Upper lobe of left lung (tissue), 6 donors: ENCODE measurements around the gene C11orf97. TPM values are rescaled to one million over a fixed set of nuclear protein-coding genes. Genes with fewer than 3 reads are reported as not detected.

Source experiments
- ATAC-seq, 2 donors: fragments of 200-7000 bp; cut with Tn5 transposase; one replicate each; pipeline ENCODE4 v1.9.1; 2022; ENCODE audit warnings: mild to moderate bottlenecking in 2 of 2, moderate library complexity in 2 of 2; ENCODE audit not compliant: low FRiP score in 2 of 2
- DNase-seq, 2 donors: peaks; one replicate each; pipeline ENCODE4 v3.0.0-alpha.2; 2019 to 2020
- H3K27ac ChIP-seq, 4 donors: fragments of 200-600 bp; sonication (generic); one replicate each; pipeline ENCODE4 v1.5.1; 2016 to 2019
- H3K27me3 ChIP-seq, 4 donors: fragments of 200-600 bp; sonication (generic); one replicate each; pipeline ENCODE4 v1.5.1; 2017 to 2019
- H3K36me3 ChIP-seq, 4 donors: fragments of 200-600 bp; sonication (generic); one replicate each; pipeline ENCODE4 v1.5.1; 2016 to 2019
- H3K4me1 ChIP-seq, 4 donors: fragments of 200-600 bp; sonication (generic); one replicate each; pipeline ENCODE4 v1.5.1; 2018 to 2019
- H3K4me3 ChIP-seq, 4 donors: fragments of 200-600 bp; sonication (generic); one replicate each; pipeline ENCODE4 v1.5.1; 2017 to 2019; ENCODE audit warnings: mild to moderate bottlenecking in 2 of 4, moderate library complexity in 1 of 4
- H3K9me3 ChIP-seq, 4 donors: fragments of 200-600 bp; sonication (generic); one replicate each; pipeline ENCODE4 v1.5.1; 2018 to 2019
- EP300 ChIP-seq, 4 donors: sonication (generic); formaldehyde crosslinking; IDR thresholded peaks; one replicate each; pipeline ENCODE4 v1.5.1; 2017; ENCODE audit warnings: antibody characterized with exemption in 4 of 4, control low read depth in 2 of 4
- POLR2A ChIP-seq, 4 donors: fragments of 450-650 bp; IDR thresholded peaks; one replicate each; pipeline ENCODE4 v1.5.1; 2016 to 2017; ENCODE audit warnings: antibody characterized with exemption in 4 of 4, mild to moderate bottlenecking in 2 of 4
- POLR2AphosphoS5 ChIP-seq, 2 donors: sonication (generic); formaldehyde crosslinking; IDR thresholded peaks; one replicate each; pipeline ENCODE4 v1.5.1; 2017; ENCODE audit warnings: antibody characterized with exemption in 2 of 2
- whole genome bisulfite sequencing, 2 donors: methylation state at CpG; one replicate each; pipeline ENCODE4 v1.1.5; 2017 to 2018; 5-methylcytosine and 5-hydroxymethylcytosine counted together
- total RNA-seq, 6 donors: library from RNA; depleted of rRNA in 4 of 6; stranded (reverse); fragments of >200 nt in 4 of 6; gene quantifications; one replicate each; pipeline versions ENCODE4 v1.1.0 to v1.2.1, GENCODE V29; 2016 to 2021
- TF ChIP-seq, protein P1 (sequence below), 6 experiments: fragments of 450-650 bp in 4 of 6; fragments of 200-600 bp in 2 of 6; sonication (generic) in 2 of 6; IDR thresholded peaks; one replicate each; pipeline ENCODE4 v1.5.1; 2016 to 2019; ENCODE audit warnings: antibody characterized with exemption in 6 of 6
- donor health status: DM: no; HTN: no; CAD: no; lungs with moderate emphysema.
- donor health status: DM: no; HTN: yes; CAD: no; lungs with severe emphysema.

Gene C11orf97
- total RNA-seq, 6 donors from 2014 or later, result 0.31 to 14.7 (median 4.1) TPM; not detected in 1

DNA sequence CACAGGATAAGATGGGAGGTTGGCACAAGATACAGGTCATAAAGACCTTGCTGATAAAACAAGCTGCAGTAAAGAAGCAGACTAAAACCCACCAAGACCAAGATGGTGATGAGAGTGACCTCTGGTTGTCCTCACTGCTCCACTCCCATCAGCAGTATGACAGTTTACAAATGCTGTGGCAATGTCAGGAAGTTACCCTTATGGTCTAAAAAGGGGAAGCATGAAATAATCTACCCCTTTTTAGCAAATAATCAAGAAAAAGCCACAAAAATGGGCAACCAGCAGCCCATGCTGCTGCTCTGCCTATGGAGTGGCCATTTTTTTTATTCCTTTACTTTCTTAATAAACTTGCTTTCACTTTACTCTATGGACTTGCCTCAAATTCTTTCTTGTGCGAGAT, 46.2 kb downstream of the C11orf97 start:
- Histone ChIP-seq H3K4me3 (no peak overlapping the region), H3K36me3 (no peaks in the 10 kb centered on the region), H3K27me3 (no peaks in the 10 kb centered on the region), H3K4me1 (peaks cover 0 to 5% (median 0%) of the 10 kb centered on the region in 4 donors), H3K27ac (peak overlapping the region in 1 of 4 donors; percentile 24), H3K9me3 (no peaks in the 10 kb centered on the region)
- TF ChIP-seq, protein P1, sequence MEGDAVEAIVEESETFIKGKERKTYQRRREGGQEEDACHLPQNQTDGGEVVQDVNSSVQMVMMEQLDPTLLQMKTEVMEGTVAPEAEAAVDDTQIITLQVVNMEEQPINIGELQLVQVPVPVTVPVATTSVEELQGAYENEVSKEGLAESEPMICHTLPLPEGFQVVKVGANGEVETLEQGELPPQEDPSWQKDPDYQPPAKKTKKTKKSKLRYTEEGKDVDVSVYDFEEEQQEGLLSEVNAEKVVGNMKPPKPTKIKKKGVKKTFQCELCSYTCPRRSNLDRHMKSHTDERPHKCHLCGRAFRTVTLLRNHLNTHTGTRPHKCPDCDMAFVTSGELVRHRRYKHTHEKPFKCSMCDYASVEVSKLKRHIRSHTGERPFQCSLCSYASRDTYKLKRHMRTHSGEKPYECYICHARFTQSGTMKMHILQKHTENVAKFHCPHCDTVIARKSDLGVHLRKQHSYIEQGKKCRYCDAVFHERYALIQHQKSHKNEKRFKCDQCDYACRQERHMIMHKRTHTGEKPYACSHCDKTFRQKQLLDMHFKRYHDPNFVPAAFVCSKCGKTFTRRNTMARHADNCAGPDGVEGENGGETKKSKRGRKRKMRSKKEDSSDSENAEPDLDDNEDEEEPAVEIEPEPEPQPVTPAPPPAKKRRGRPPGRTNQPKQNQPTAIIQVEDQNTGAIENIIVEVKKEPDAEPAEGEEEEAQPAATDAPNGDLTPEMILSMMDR (IDR thresholded peaks at IDR 0.05), result no peak
- TF ChIP-seq EP300 (IDR thresholded peaks at IDR 0.05) (no peak), POLR2A (IDR thresholded peaks at IDR 0.05) (no peak), POLR2AphosphoS5 (IDR thresholded peaks at IDR 0.05) (no peak)
- 87 to 90% methylated on average over 1 of the region's 1 CpG for WGBS, 2 donors
- DNase-seq, result no peak
- ATAC-seq, result peak in 1 of 2 donors; percentile 36

DNA sequence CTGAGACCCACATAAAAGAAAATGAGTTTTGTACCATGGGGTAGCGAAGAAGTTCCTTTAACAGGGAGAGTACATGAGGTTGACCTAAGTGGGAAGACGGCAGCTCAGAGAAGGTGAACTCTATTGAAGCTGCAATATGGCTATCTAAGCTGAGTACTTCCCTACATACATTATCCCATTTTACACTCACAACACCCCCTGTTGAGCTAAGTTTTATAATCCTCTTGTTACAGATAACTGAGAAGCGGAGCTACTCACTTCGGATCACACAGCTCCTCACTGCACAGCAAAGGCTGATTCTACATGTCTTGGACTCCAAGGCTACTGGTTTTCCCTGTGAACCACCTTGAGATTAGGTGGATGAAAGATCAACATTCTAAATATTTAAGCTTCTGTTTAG, 46.7 kb downstream of the C11orf97 start:
- DNase-seq, result no peak
- ATAC-seq, result no peak
- WGBS, 2 donors, result 98% methylated on average over 4 of the region's 4 CpGs
- Histone ChIP-seq H3K27ac (peak overlapping the region in 1 of 4 donors; percentile 24), H3K36me3 (no peaks in the 10 kb centered on the region), H3K9me3 (no peaks in the 10 kb centered on the region), H3K27me3 (no peaks in the 10 kb centered on the region), H3K4me1 (peaks cover 0 to 5% (median 0%) of the 10 kb centered on the region in 4 donors), H3K4me3 (no peak overlapping the region)
- TF ChIP-seq POLR2A (IDR thresholded peaks at IDR 0.05) (no peak), EP300 (IDR thresholded peaks at IDR 0.05) (no peak), POLR2AphosphoS5 (IDR thresholded peaks at IDR 0.05) (no peak)
- TF ChIP-seq, protein P1 (IDR thresholded peaks at IDR 0.05), result no peak

DNA sequence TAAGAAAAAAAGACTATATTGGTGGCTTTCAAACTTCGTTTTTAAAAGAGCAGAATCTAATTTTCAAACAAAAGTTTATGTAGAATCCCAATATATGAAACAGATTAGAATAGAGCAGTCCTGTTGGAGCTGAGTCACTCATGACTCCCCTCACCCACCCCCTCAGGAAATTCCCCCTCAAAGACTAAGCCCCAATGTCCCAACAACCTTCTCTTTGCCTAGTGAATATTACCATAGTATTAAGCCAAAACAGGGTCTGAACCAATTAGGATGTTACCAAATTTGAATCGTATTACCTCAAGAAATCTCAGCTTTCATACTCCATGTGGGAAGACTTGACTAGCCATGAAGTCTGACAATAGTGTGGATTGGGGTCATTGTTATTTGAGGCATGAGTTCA, 47.1 kb downstream of the C11orf97 start:
- Histone ChIP-seq H3K27ac (no peak overlapping the region), H3K4me1 (peaks cover 0 to 5% (median 0%) of the 10 kb centered on the region in 4 donors), H3K36me3 (no peaks in the 10 kb centered on the region), H3K27me3 (no peaks in the 10 kb centered on the region), H3K4me3 (no peak overlapping the region), H3K9me3 (no peaks in the 10 kb centered on the region)
- ATAC-seq (no peak), DNase-seq (no peak)
- TF ChIP-seq POLR2AphosphoS5 (IDR thresholded peaks at IDR 0.05) (no peak), POLR2A (IDR thresholded peaks at IDR 0.05) (no peak), EP300 (IDR thresholded peaks at IDR 0.05) (no peak)
- TF ChIP-seq, protein P1 (IDR thresholded peaks at IDR 0.05), result no peak
- 86 to 92% methylated on average over 2 of the region's 2 CpGs for WGBS, 2 donors

DNA sequence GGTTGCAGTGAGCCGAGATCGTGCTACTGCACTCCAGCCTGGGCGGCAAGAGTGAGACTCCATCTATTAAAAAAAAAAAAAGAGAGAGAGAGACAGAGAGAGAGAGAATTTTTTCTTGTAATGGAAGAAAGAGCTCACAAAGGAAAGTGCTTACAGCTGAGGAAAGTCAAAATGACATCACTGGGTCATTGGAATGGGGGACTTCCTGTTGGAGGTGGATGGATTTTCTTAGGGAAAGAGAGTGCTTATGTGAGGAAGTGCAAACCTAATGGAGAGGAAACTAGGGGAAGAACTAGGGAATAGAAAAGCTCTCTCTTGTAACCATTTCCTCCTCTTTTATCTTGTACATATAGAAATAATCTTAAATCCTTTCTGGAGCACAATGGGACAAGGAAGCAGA, 48.6 kb downstream of the C11orf97 start:
- TF ChIP-seq, protein P1 (IDR thresholded peaks at IDR 0.05), result no peak
- TF ChIP-seq POLR2A (IDR thresholded peaks at IDR 0.05), result no peak
- no peak for TF ChIP-seq POLR2AphosphoS5 (IDR thresholded peaks at IDR 0.05)
- no peaks in the 10 kb centered on the region for H3K27me3 ChIP-seq
- peaks cover 0 to 5% (median 0%) of the 10 kb centered on the region in 4 donors for H3K4me1 ChIP-seq
- H3K4me3 ChIP-seq, result no peak overlapping the region
- DNase-seq (no peak), ATAC-seq (no peak)
- H3K9me3 ChIP-seq, result no peaks in the 10 kb centered on the region
- H3K27ac ChIP-seq, result no peak overlapping the region
- H3K36me3 ChIP-seq, result no peaks in the 10 kb centered on the region
- 95 to 100% methylated on average over 3 of the region's 3 CpGs for WGBS, 2 donors

DNA sequence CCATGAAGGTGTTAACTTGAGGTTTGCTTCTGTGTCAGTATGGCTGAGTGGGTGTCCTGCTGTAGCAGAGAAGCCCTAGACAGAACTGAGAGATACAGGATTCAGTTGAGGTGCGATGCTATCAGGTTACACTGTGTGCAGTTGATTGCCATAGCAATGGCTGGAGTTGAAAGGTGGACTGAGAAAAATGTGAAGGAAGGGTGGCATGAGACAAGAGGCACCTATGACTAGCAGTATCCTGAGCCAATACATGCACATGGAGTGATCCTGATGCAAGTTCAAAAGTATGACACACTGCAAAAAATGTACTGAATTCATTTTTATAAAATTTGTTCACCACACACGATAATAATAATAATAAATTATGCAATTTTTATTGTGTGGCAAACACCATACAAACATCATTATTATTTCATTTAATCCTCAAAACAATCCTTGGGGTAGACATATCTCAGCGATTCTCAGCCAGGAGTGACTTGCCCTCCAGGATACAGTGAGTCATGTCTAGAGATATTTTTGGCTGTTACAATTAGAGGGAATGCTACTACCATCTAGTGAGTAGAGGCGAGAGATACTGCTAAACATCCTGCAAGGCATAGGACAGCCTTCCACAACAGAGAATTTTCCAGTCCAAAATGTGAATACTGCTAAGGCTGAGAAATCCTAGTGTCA, 51.1 kb downstream of the C11orf97 start:
- Histone ChIP-seq H3K4me1 (peaks cover 0 to 2% (median 0%) of the 10 kb centered on the region in 4 donors), H3K27ac (no peak overlapping the region), H3K4me3 (no peak overlapping the region), H3K27me3 (no peaks in the 10 kb centered on the region), H3K36me3 (no peaks in the 10 kb centered on the region), H3K9me3 (no peaks in the 10 kb centered on the region)
- TF ChIP-seq, protein P1 (IDR thresholded peaks at IDR 0.05), result no peak
- TF ChIP-seq EP300 (IDR thresholded peaks at IDR 0.05) (no peak), POLR2AphosphoS5 (IDR thresholded peaks at IDR 0.05) (no peak), POLR2A (IDR thresholded peaks at IDR 0.05) (no peak)
- WGBS, 2 donors, result 68 to 81% methylated on average over 4 of the region's 4 CpGs
- ATAC-seq (peak; percentile 73 to 92), DNase-seq (no peak)
